Activated CD4-positive, alpha-beta T cell treated with anti-CD3 and anti-CD28 coated beads, Interleukin-2, amount 10 ng/mL, durations not matched to agents 24 days and 14 days (primary cell): Measurements from ENCODE around the gene CAMK2B. TPM values are rescaled to one million over a fixed set of nuclear protein-coding genes. Genes with fewer than 3 reads are reported as not detected.

Experiments used
- DNase-seq: peaks from one replicate; pipeline ENCODE4 v3.0.0; 2022
- H3K27ac Mint-ChIP-seq: one replicate; pipeline ENCODE4 v1.8.0; 2022; ENCODE audit warnings: mild to moderate bottlenecking, mixed read lengths
- H3K27me3 Mint-ChIP-seq: one replicate; pipeline ENCODE4 v1.8.0; 2022; ENCODE audit warnings: mixed read lengths
- H3K36me3 Mint-ChIP-seq: one replicate; pipeline ENCODE4 v1.8.0; 2022; ENCODE audit warnings: low read depth, mild to moderate bottlenecking, mixed read lengths
- H3K4me1 Mint-ChIP-seq: one replicate; pipeline ENCODE4 v1.8.0; 2021; ENCODE audit warnings: mixed read lengths
- H3K4me3 Mint-ChIP-seq: one replicate; pipeline ENCODE4 v1.8.0; 2022; ENCODE audit warnings: mild to moderate bottlenecking, moderate library complexity, mixed read lengths
- H3K9me3 Mint-ChIP-seq: one replicate; pipeline ENCODE4 v1.8.0; 2021; ENCODE audit warnings: mixed read lengths
- intact Hi-C: fragments of 100-400 bp; cut with micrococcal nuclease; formaldehyde crosslinking; loops from one replicate; pipeline ENCODE4 v1.15.1; 2023
- total RNA-seq: library from RNA; stranded (reverse); gene quantifications from 2 replicates; pipeline ENCODE4 v1.2.3, GENCODE V29; 2022

CAMK2B gene
- total RNA-seq, 1 donor from 2014 or later, result 1.6 TPM

GRCh38 chr7:44283381-44284211, 41.8 kb downstream of the CAMK2B start:
- Mint-ChIP-seq H3K4me1 (no peaks in the 10 kb centered on the region), H3K27me3 (no peaks in the 10 kb centered on the region), H3K36me3 (no peaks in the 10 kb centered on the region), H3K4me3 (no peak overlapping the region), H3K9me3 (no peaks in the 10 kb centered on the region), H3K27ac (no peak overlapping the region)
- no peak for DNase-seq
- intact Hi-C loops, result no loop called here

GRCh38 chr7:44282601-44283171, 42.7 kb downstream of the CAMK2B start:
- no peak for DNase-seq
- H3K4me3 Mint-ChIP-seq, result no peak overlapping the region
- H3K4me1 Mint-ChIP-seq, result no peaks in the 10 kb centered on the region
- H3K27ac Mint-ChIP-seq, result no peak overlapping the region
- H3K9me3 Mint-ChIP-seq, result no peaks in the 10 kb centered on the region
- no peaks in the 10 kb centered on the region for H3K36me3 Mint-ChIP-seq
- H3K27me3 Mint-ChIP-seq, result no peaks in the 10 kb centered on the region
- intact Hi-C loops, result no loop called here

- Mint-ChIP-seq H3K27me3 (no peaks in the 10 kb centered on the region), H3K27ac (no peak overlapping the region), H3K4me3 (no peak overlapping the region), H3K9me3 (no peaks in the 10 kb centered on the region), H3K4me1 (no peaks in the 10 kb centered on the region), H3K36me3 (no peaks in the 10 kb centered on the region)
- DNase-seq, result no peak
- intact Hi-C loops, result no loop called here
These were observed 43.4 kb downstream of the CAMK2B start for GRCh38 chr7:44281811-44282600.

- intact Hi-C loops, result no loop called here
- Mint-ChIP-seq H3K9me3 (no peaks in the 10 kb centered on the region), H3K27me3 (no peaks in the 10 kb centered on the region), H3K4me3 (no peak overlapping the region), H3K36me3 (no peaks in the 10 kb centered on the region), H3K27ac (no peak overlapping the region), H3K4me1 (no peaks in the 10 kb centered on the region)
- no peak for DNase-seq
These were observed 44.2 kb downstream of the CAMK2B start for GRCh38 chr7:44280993-44281721.

GRCh38 chr7:44280636-44280992, 44.8 kb downstream of the CAMK2B start:
- Mint-ChIP-seq H3K4me1 (no peaks in the 10 kb centered on the region), H3K36me3 (no peaks in the 10 kb centered on the region), H3K9me3 (no peaks in the 10 kb centered on the region), H3K4me3 (no peak overlapping the region), H3K27me3 (peaks cover under 1% of the 10 kb centered on the region), H3K27ac (no peak overlapping the region)
- DNase-seq, result no peak
- intact Hi-C loops, result no loop called here

GRCh38 chr7:44279731-44280505, 45.5 kb downstream of the CAMK2B start:
- H3K4me3 Mint-ChIP-seq, result no peak overlapping the region
- intact Hi-C loops, result no loop called here
- no peak overlapping the region for H3K27ac Mint-ChIP-seq
- peaks cover 2% of the 10 kb centered on the region for H3K27me3 Mint-ChIP-seq
- no peak for DNase-seq
- no peaks in the 10 kb centered on the region for H3K9me3 Mint-ChIP-seq
- no peaks in the 10 kb centered on the region for H3K4me1 Mint-ChIP-seq
- H3K36me3 Mint-ChIP-seq, result no peaks in the 10 kb centered on the region

GRCh38 chr7:44279286-44279685, 46.1 kb downstream of the CAMK2B start:
- no peak for DNase-seq

GRCh38 chr7:44278451-44279161, 46.8 kb downstream of the CAMK2B start:
- DNase-seq, result no peak
- intact Hi-C loops, result no loop called here
- Mint-ChIP-seq H3K4me1 (no peaks in the 10 kb centered on the region), H3K9me3 (no peaks in the 10 kb centered on the region), H3K27me3 (peaks cover 2% of the 10 kb centered on the region), H3K27ac (no peak overlapping the region), H3K4me3 (no peak overlapping the region), H3K36me3 (no peaks in the 10 kb centered on the region)

More at GRCh38 chr7:44279286-44279685, 46.1 kb downstream of the CAMK2B start:
- Mint-ChIP-seq H3K4me1 (no peaks in the 10 kb centered on the region), H3K4me3 (no peak overlapping the region), H3K27ac (no peak overlapping the region), H3K36me3 (no peaks in the 10 kb centered on the region), H3K27me3 (peaks cover 2% of the 10 kb centered on the region), H3K9me3 (no peaks in the 10 kb centered on the region)
- intact Hi-C loops, result no loop called here

GRCh38 chr7:44277851-44278250, 47.5 kb downstream of the CAMK2B start:
- no peaks in the 10 kb centered on the region for H3K36me3 Mint-ChIP-seq
- no peak for DNase-seq
- H3K27me3 Mint-ChIP-seq, result peaks cover 2% of the 10 kb centered on the region
- intact Hi-C loops, result no loop called here
- H3K4me1 Mint-ChIP-seq, result no peaks in the 10 kb centered on the region
- no peaks in the 10 kb centered on the region for H3K9me3 Mint-ChIP-seq
- H3K4me3 Mint-ChIP-seq, result no peak overlapping the region
- no peak overlapping the region for H3K27ac Mint-ChIP-seq

- H3K4me1 Mint-ChIP-seq, result no peaks in the 10 kb centered on the region
- DNase-seq, result no peak
- no peaks in the 10 kb centered on the region for H3K9me3 Mint-ChIP-seq
- intact Hi-C loops, result no loop called here
- H3K27me3 Mint-ChIP-seq, result peaks cover 2% of the 10 kb centered on the region
- H3K36me3 Mint-ChIP-seq, result no peaks in the 10 kb centered on the region
- no peak overlapping the region for H3K27ac Mint-ChIP-seq
- no peak overlapping the region for H3K4me3 Mint-ChIP-seq
These were observed 48.0 kb downstream of the CAMK2B start for GRCh38 chr7:44277391-44277790.

- H3K4me3 Mint-ChIP-seq, result no peak overlapping the region
- no peak overlapping the region for H3K27ac Mint-ChIP-seq
- intact Hi-C loops, result no loop called here
- H3K9me3 Mint-ChIP-seq, result no peaks in the 10 kb centered on the region
- no peak for DNase-seq
- no peaks in the 10 kb centered on the region for H3K4me1 Mint-ChIP-seq
- no peaks in the 10 kb centered on the region for H3K36me3 Mint-ChIP-seq
- H3K27me3 Mint-ChIP-seq, result peaks cover 2% of the 10 kb centered on the region
These were observed 48.7 kb downstream of the CAMK2B start for GRCh38 chr7:44276571-44277221.

- no peaks in the 10 kb centered on the region for H3K9me3 Mint-ChIP-seq
- H3K4me3 Mint-ChIP-seq, result no peak overlapping the region
- no peak for DNase-seq
- H3K27me3 Mint-ChIP-seq, result peaks cover 2% of the 10 kb centered on the region
- H3K36me3 Mint-ChIP-seq, result no peaks in the 10 kb centered on the region
- no peaks in the 10 kb centered on the region for H3K4me1 Mint-ChIP-seq
- no peak overlapping the region for H3K27ac Mint-ChIP-seq
- intact Hi-C loops, result no loop called here
These were observed 49.3 kb downstream of the CAMK2B start for GRCh38 chr7:44275957-44276570.
